ENCODE data around the gene FAT2.

FAT2 gene

GRCh38 chr5:151591144-151591819 is at the start of gene FAT2:
FAT2 (minus strand) TSS chr5:151591331; CDS start chr5:151568931, 22,400 bp downstream.
- Histone ChIP-seq H3K4me3 (ENCODE audit: low read depth, low read length) (no peak within 1 kb of the TSS), H3K27me3 (ENCODE audit: control insufficient read depth, insufficient read depth, low read length) (peaks cover 8% of the 10 kb centered on the region; the same call in 1 of the 2 replicates), H3K4me1 (ENCODE audit: control insufficient read depth, insufficient read depth, low read length) (peaks cover 29% of the 10 kb centered on the region), H3K9me3 (ENCODE audit: control insufficient read depth, insufficient read depth, low read depth, low read length) (no peaks in the 10 kb centered on the region), H3K9ac (ENCODE audit: low read length) (no peak within 1 kb of the TSS), H3K27ac (ENCODE audit: low read depth, low read length) (no peak within 1 kb of the TSS), H3K36me3 (ENCODE audit: control insufficient read depth, insufficient read depth, low read length) (no peaks in the 10 kb centered on the region)

GRCh38 chr5:151638619-151639018 is 47.5 kb upstream of the FAT2 start:
- Histone ChIP-seq H3K9ac (ENCODE audit: low read length) (no peak overlapping the region), H3K36me3 (ENCODE audit: control insufficient read depth, insufficient read depth, low read length) (no peaks in the 10 kb centered on the region), H3K4me1 (ENCODE audit: control insufficient read depth, insufficient read depth, low read length) (no peaks in the 10 kb centered on the region)

DNA sequence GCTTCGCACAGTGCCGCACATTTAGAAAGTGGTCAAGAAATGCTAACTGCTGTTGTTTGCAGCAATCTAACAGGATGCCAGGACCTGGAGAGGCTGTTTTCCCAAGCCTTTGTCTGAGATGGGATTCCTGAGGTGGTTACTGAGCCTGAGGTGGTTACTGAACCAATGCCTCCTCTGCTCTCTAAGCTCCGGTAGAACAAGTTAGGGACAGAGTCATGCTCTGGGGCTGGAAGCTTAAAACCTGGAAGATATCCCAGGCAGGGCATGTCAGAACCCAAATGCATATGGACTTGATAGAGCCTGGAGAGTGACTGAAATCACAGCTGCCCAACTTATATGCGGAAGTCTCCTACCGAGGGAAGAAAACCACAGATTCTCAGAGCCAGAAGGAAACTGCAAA is 46.5 kb upstream of the FAT2 start:
- Histone ChIP-seq H3K9ac (ENCODE audit: low read length) (no peak overlapping the region), H3K4me3 (ENCODE audit: low read depth, low read length) (no peak overlapping the region), H3K36me3 (ENCODE audit: control insufficient read depth, insufficient read depth, low read length) (no peaks in the 10 kb centered on the region), H3K27ac (ENCODE audit: low read depth, low read length) (no peak overlapping the region), H3K27me3 (ENCODE audit: control insufficient read depth, insufficient read depth, low read length) (peaks cover 28% of the 10 kb centered on the region), H3K4me1 (ENCODE audit: control insufficient read depth, insufficient read depth, low read length) (no peaks in the 10 kb centered on the region), H3K9me3 (ENCODE audit: control insufficient read depth, insufficient read depth, low read depth, low read length) (no peaks in the 10 kb centered on the region)

More at GRCh38 chr5:151638619-151639018, 47.5 kb upstream of the FAT2 start:
- no peak overlapping the region for H3K4me3 ChIP-seq (ENCODE audit: low read depth, low read length)
- H3K27ac ChIP-seq (ENCODE audit: low read depth, low read length) = no peak overlapping the region
- H3K9me3 ChIP-seq (ENCODE audit: control insufficient read depth, insufficient read depth, low read depth, low read length) = no peaks in the 10 kb centered on the region
- H3K27me3 ChIP-seq (ENCODE audit: control insufficient read depth, insufficient read depth, low read length) = peaks cover 28% of the 10 kb centered on the region

GRCh38 chr5:151633892-151634291 is 42.8 kb upstream of the FAT2 start:
- Histone ChIP-seq H3K27ac (ENCODE audit: low read depth, low read length) (no peak overlapping the region), H3K4me1 (ENCODE audit: control insufficient read depth, insufficient read depth, low read length) (no peaks in the 10 kb centered on the region), H3K27me3 (ENCODE audit: control insufficient read depth, insufficient read depth, low read length) (peaks cover 19% of the 10 kb centered on the region), H3K9ac (ENCODE audit: low read length) (no peak overlapping the region), H3K36me3 (ENCODE audit: control insufficient read depth, insufficient read depth, low read length) (no peaks in the 10 kb centered on the region), H3K9me3 (ENCODE audit: control insufficient read depth, insufficient read depth, low read depth, low read length) (no peaks in the 10 kb centered on the region), H3K4me3 (ENCODE audit: low read depth, low read length) (no peak overlapping the region)

- H3K36me3 ChIP-seq (ENCODE audit: control insufficient read depth, insufficient read depth, low read length) = no peaks in the 10 kb centered on the region
- peaks cover 10% of the 10 kb centered on the region for H3K27me3 ChIP-seq (ENCODE audit: control insufficient read depth, insufficient read depth, low read length)
- H3K4me1 ChIP-seq (ENCODE audit: control insufficient read depth, insufficient read depth, low read length) = 0 out of 2 replicates have a peak, but pooled peaks cover 3% of the 10 kb centered on the region
- no peak overlapping the region for H3K9ac ChIP-seq (ENCODE audit: low read length)
- H3K27ac ChIP-seq (ENCODE audit: low read depth, low read length) = no peak overlapping the region
- no peak overlapping the region for H3K4me3 ChIP-seq (ENCODE audit: low read depth, low read length)
- no peaks in the 10 kb centered on the region for H3K9me3 ChIP-seq (ENCODE audit: control insufficient read depth, insufficient read depth, low read depth, low read length)
These were observed 41.8 kb upstream of the FAT2 start for GRCh38 chr5:151632941-151633340.

DNA sequence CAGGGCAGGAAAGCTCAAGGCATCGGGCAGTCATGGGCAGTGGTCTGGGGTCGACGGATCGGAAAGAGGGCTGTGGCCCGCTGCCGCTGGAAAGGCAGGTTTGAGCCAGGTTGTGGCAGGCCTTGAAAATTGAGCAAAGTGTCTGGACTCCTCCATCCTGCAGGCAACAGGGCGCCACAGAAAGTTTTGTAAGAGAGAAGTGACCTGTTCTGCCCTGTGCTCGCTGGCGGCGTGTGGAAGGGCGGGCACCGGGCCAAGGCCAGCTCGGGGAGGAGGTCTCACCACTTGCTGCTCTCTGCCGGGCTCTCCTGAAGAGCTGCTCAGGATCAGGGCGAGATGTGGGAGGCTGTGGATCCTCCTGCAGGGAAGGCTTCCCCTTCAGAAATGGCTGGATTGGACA is 41.4 kb upstream of the FAT2 start:
- Histone ChIP-seq H3K27ac (ENCODE audit: low read depth, low read length) (no peak overlapping the region), H3K27me3 (ENCODE audit: control insufficient read depth, insufficient read depth, low read length) (peaks cover 6% of the 10 kb centered on the region; the same call in 1 of the 2 replicates), H3K9me3 (ENCODE audit: control insufficient read depth, insufficient read depth, low read depth, low read length) (no peaks in the 10 kb centered on the region), H3K9ac (ENCODE audit: low read length) (no peak overlapping the region), H3K4me3 (ENCODE audit: low read depth, low read length) (no peak overlapping the region), H3K36me3 (ENCODE audit: control insufficient read depth, insufficient read depth, low read length) (no peaks in the 10 kb centered on the region), H3K4me1 (ENCODE audit: control insufficient read depth, insufficient read depth, low read length) (0 out of 2 replicates have a peak, but pooled peaks cover 3% of the 10 kb centered on the region)

DNA sequence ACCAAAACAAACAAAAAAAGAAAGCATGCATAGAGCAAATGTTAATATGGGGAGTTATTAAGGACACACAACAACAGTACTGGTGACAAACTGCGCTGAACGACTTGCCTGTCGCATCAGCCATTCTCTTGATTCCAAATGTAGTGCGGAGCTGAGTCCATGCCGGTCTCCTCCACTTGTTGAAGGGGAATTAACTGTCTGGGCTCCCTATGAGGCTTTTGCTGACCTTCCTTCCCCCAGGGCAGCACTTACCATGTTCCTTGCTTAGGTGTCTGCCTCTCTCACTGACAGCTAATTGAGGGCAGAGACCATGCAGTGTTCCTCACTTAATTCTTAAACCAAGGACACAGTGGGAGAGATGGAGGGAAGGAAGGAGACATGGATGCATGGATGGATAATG is 40.8 kb upstream of the FAT2 start:
- no peak overlapping the region for H3K4me3 ChIP-seq (ENCODE audit: low read depth, low read length)
- no peaks in the 10 kb centered on the region for H3K36me3 ChIP-seq (ENCODE audit: control insufficient read depth, insufficient read depth, low read length)
- H3K27ac ChIP-seq (ENCODE audit: low read depth, low read length) = no peak overlapping the region
- H3K9ac ChIP-seq (ENCODE audit: low read length) = no peak overlapping the region
- H3K9me3 ChIP-seq (ENCODE audit: control insufficient read depth, insufficient read depth, low read depth, low read length) = no peaks in the 10 kb centered on the region
- H3K27me3 ChIP-seq (ENCODE audit: control insufficient read depth, insufficient read depth, low read length) = peaks cover 6% of the 10 kb centered on the region; the same call in 1 of the 2 replicates
- H3K4me1 ChIP-seq (ENCODE audit: control insufficient read depth, insufficient read depth, low read length) = 0 out of 2 replicates have a peak, but pooled peaks cover 3% of the 10 kb centered on the region

GRCh38 chr5:151630088-151630487 is 39.0 kb upstream of the FAT2 start:
- Histone ChIP-seq H3K4me3 (ENCODE audit: low read depth, low read length) (no peak overlapping the region), H3K9ac (ENCODE audit: low read length) (no peak overlapping the region), H3K9me3 (ENCODE audit: control insufficient read depth, insufficient read depth, low read depth, low read length) (no peaks in the 10 kb centered on the region), H3K27me3 (ENCODE audit: control insufficient read depth, insufficient read depth, low read length) (no peaks in the 10 kb centered on the region), H3K4me1 (ENCODE audit: control insufficient read depth, insufficient read depth, low read length) (0 out of 2 replicates have a peak, but pooled peaks cover 3% of the 10 kb centered on the region), H3K27ac (ENCODE audit: low read depth, low read length) (no peak overlapping the region), H3K36me3 (ENCODE audit: control insufficient read depth, insufficient read depth, low read length) (no peaks in the 10 kb centered on the region)

DNA sequence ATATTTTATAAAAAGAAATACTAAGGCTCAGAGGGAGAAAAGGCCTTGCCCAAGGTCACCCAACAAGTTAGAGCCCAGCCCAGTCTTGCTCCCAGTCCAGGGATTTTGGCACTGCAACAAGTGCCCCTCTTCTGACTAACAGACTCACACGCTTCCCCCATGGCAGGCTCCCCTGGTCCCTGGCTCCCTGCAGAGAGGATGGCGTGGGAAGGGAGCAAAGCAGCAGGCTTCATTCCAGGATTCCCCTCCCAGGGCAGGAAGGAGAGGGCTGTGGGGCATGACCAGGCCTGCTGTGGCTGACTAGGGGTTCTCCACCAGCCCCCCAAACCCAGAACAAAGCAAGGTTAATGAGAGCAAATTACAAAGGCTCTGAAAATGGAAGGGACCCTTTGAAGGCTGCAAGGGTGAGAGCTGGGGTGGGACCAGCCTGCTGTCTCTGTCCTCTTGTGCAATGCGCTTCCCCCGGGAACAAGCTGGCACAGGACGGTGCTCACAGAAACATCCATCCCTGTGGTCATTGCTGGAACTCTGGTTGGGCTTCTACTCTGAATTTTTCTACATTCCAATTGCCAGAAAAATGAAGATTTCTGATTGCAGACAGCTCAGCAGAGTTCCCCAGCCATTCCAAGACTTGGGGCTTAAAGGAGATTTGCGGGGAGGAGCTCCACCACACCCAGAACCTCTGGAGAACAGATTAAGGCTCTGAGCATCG is 37.1 kb upstream of the FAT2 start:
- Histone ChIP-seq H3K4me1 (ENCODE audit: control insufficient read depth, insufficient read depth, low read length) (0 out of 2 replicates have a peak, but pooled peaks cover 3% of the 10 kb centered on the region), H3K9me3 (ENCODE audit: control insufficient read depth, insufficient read depth, low read depth, low read length) (no peaks in the 10 kb centered on the region), H3K27me3 (ENCODE audit: control insufficient read depth, insufficient read depth, low read length) (no peaks in the 10 kb centered on the region), H3K36me3 (ENCODE audit: control insufficient read depth, insufficient read depth, low read length) (no peaks in the 10 kb centered on the region), H3K4me3 (ENCODE audit: low read depth, low read length) (no peak overlapping the region), H3K9ac (ENCODE audit: low read length) (no peak overlapping the region), H3K27ac (ENCODE audit: low read depth, low read length) (no peak overlapping the region)

DNA sequence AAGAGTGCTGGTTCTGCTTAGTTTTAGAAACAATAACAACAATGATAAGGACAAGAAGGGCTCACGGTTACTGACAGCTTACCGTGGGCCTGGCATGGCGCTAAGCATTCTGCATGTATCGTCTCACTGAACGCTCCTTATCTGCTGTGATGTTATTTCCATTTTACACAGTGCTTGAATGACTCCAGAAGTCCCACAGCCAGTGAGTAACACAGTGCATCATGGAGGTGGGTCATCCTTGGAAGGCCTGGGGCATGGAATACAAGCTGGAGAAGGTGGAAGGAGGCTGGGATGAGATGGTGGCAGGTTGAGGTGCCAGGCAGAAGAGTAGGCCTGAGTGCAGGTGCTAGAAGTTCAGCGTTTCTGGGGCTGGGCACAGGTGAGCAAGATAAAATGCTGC is 36.5 kb upstream of the FAT2 start:
- Histone ChIP-seq H3K36me3 (ENCODE audit: control insufficient read depth, insufficient read depth, low read length) (no peaks in the 10 kb centered on the region), H3K9me3 (ENCODE audit: control insufficient read depth, insufficient read depth, low read depth, low read length) (no peaks in the 10 kb centered on the region)

GRCh38 chr5:151625285-151625684 is 34.2 kb upstream of the FAT2 start:
- Histone ChIP-seq H3K4me1 (ENCODE audit: control insufficient read depth, insufficient read depth, low read length) (peaks cover 10% of the 10 kb centered on the region), H3K27ac (ENCODE audit: low read depth, low read length) (no peak overlapping the region), H3K4me3 (ENCODE audit: low read depth, low read length) (no peak overlapping the region), H3K9ac (ENCODE audit: low read length) (no peak overlapping the region), H3K36me3 (ENCODE audit: control insufficient read depth, insufficient read depth, low read length) (no peaks in the 10 kb centered on the region), H3K9me3 (ENCODE audit: control insufficient read depth, insufficient read depth, low read depth, low read length) (no peaks in the 10 kb centered on the region), H3K27me3 (ENCODE audit: control insufficient read depth, insufficient read depth, low read length) (no peaks in the 10 kb centered on the region)

More for the DNA sequence above, 36.5 kb upstream of the FAT2 start:
- H3K4me3 ChIP-seq (ENCODE audit: low read depth, low read length) = no peak overlapping the region
- H3K4me1 ChIP-seq (ENCODE audit: control insufficient read depth, insufficient read depth, low read length) = 0 out of 2 replicates have a peak, but pooled peaks cover 3% of the 10 kb centered on the region
- no peak overlapping the region for H3K27ac ChIP-seq (ENCODE audit: low read depth, low read length)
- H3K27me3 ChIP-seq (ENCODE audit: control insufficient read depth, insufficient read depth, low read length) = no peaks in the 10 kb centered on the region
- no peak overlapping the region for H3K9ac ChIP-seq (ENCODE audit: low read length)
